NCI-H510A (cell line): ENCODE data around the gene CAMSAP1.

Experiments used
- DNase-seq: peaks from one replicate; lab custom pipeline; 2025; lab: John Stamatoyannopoulos, UW

The CAMSAP1 gene

DNA sequence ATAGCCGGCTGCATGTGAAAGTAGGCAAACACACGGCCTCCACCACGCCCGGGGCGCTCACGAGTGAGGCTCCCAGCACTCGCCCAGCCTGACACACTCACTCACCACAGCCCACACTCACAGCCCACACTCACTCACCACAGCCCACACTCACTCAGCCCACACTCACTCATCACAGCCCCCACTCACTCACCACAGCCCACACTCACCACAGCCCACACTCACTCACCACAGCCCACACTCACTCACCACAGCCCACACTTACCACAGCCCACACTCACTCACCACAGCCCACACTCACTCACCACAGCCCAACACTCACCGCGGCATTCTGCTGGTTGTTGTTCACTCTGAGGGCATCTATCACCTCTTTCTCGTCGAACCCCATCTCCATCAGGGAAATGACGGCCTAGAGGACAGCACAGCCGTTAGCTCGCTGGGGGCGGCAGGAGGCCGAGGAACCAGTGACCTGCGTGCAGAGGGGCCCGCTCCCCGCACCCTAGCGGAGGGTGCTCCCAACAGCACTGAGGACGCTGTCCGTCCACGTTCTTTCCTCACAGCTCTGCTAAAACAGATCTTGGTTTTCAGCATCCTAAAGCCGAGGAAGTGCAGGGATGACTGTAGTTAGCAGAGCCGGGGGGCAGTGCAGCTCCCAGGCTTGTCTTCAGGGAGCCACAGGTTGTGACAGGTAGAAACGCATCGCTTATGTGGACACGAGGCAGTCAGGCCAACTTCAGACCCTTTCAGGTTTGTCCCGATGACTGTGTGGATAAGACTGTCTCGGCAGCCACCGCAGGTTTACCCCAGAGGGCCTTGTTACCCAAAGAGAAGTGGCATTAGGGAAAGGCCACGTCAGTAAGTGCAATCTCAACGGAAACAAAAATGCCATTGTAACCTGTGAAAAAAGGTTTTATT, 32.3 kb upstream of the CAMSAP1 start:
- no peak for DNase-seq

DNA sequence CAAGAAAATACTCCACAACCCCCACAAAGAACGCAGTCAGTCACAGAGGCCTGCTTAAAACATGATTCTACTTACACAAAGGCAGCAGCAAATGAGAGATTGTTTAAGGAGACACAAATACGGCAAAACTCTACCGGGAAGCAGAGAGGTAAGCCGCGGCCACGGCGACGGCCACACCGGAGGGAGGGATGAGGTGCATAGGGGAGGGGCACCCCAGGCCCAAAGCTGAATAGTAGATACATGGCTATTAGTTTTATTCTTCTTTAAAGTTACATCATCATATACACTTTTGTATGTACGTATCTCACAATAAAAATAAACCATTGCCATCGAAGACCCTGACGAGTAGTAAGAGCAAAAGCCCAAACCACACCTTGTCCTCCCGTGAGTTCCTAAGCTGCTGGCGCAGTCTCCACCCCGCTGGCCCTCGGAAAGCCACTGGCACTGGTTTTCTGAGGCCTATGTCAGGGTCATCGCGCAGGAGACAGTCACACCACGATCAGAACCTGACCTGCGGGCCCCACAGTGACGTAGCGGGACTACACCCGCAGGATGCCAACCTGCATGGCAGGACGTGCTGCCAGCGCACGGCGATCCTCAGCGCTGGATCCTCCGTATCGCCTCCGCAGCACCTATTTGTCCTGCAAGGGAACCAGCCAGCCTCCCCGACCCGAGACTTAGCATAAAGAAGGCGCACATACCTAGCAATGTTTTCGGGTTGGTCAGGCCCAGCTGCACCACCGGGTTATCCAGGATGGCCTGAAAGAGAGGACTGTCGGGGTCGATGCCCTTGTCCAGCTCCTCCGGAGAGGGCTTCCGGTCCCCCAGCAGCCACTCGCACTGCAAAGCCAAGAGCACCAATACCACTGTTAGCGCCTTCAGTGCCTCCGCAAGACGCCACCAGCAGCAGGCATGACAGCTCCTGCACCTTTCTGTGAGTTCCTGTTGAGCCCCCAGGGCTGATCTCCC, 30.5 kb upstream of the CAMSAP1 start:
- DNase-seq: no peak

DNA sequence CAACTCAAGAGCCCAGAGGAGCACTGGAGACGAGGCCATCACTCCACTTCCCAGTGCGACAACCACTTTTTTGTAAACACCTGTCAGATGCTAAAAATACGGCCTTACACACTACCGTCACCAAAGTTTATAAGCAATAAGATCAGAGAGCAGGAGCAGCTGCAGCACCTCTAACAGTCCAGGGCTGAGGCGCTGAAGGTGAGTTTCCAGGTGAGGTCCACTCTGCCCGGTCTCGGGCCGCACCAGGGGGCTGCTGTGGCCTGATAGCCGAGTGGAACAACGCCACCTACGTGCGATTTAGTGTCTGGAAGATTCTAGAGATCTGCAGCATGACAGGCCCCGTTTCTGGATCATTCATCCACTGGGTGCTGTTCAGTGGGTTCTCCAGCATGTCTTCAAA, 25.8 kb upstream of the CAMSAP1 start:
- DNase-seq: no peak

DNA sequence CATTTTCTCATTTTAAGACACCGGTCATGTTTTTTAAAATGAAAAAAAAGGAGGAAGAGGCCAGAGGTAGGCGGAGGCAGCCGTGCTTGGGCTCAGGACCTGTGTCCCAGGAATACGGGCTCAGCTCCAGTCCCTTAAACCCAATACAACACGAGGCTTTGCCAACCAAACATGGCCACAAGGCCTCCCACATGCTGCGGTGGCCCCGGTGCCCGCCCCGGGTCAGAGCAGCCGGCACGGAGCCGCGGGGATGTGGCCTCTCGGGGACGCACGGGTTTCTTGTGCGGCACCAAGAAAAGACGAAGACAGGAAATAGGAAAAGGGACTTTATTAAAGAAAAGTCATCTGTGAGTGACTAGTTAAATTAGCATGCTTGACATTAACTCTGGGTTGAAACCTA, 25.3 kb upstream of the CAMSAP1 start:
- no peak for DNase-seq

DNA sequence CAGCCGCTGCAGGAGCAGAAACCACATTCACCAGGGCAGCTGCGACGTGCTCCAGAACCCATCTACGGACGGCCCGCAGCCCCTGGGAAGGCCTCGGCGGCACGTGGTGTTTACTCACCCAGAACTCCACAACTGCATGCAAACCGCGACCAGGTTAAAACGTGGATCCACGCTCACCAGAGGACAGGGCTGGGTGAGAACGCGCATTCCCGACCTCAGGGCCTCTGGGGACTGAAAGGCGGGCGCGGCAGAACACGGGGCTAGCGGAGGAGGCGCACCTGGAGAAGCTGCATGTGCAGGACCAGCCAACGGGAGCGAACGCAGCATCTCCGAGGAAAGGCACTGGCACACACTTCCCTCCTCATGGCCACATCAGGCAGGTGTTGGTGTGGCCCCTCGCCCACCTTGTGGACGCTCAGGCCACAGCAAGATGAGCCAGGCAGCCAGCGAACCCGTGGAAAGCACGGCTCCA, 24.0 kb upstream of the CAMSAP1 start:
- no peak for DNase-seq

DNA sequence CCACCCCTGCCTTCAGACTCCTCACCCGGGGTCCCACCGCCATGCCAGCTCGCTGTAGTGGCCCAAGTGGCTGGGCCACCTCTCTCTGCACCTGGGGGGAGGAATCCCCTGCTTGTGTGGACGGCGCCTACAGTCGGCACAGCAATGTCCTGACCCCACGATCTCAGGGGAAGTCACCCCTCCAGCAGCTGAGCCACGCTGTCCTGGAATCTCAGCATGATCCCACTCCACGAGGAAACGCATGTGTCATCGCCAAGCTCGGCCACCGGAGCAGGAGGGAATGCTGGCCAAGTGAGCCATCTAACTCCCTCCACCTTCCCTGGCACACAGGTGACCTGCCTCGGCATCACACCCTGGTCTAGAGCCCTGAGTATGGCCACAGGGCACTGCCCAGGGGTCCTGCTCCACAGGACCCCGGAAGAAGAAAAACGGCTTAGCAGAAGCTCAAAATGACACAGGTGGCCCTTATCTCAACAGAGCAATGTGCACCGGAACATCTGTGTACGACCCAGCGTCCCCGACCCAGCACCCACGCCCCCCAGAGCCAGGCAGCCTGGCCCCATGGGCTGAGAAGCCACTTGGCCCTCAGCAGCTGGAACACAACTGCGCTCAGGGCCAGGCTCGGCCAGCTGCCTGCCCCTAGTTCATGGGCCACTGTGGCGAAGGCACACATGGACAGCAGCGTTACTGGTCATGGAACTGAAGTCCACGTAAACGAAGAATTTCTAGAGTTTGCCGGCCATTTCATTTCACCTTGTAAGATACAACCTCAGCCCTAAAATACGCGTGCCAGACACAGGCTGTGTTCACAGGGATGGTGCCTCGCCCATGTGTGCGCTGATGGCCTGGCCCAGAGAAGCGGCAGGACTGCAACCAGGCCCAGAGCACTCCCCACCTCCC, 23.4 kb upstream of the CAMSAP1 start:
- no peak for DNase-seq

DNA sequence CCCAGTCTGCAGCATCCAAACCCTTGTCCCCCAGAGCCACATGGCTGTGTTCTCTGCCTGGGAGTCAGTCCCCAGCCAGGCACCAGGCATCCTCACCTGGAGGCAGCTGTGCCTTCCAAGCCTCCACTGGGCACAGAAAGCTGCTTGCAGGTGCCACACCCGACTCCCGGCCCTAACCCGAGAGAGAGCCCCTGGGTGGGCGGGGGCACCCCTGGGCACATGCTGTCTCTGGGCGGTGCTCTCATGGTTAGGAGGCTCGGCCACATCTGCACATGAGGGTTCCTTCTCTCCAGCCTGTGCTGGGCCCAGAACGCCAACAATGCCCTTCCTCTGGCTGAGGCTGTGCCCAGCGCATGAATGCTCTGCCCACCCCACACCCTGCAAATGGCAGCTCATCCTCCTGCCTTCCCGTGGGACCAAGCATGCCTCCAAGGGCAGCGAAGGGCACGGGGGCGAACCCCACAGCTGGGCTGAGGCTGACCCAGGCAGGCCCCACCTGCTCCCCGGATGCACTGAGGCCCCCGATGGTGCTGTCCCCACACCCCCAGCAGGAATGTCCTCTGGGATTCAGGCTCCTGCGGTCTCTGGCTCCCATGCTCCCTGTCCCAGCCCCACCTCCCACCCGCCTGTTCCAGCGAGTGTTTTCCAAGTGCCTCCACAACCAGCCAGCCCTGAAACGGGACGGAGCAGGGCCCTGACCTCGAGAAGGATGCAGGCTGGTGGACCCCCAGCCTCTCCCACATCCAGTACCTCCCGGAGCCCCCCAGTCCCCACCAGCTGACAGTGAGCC, 22.5 kb upstream of the CAMSAP1 start:
- DNase-seq: no peak

DNA sequence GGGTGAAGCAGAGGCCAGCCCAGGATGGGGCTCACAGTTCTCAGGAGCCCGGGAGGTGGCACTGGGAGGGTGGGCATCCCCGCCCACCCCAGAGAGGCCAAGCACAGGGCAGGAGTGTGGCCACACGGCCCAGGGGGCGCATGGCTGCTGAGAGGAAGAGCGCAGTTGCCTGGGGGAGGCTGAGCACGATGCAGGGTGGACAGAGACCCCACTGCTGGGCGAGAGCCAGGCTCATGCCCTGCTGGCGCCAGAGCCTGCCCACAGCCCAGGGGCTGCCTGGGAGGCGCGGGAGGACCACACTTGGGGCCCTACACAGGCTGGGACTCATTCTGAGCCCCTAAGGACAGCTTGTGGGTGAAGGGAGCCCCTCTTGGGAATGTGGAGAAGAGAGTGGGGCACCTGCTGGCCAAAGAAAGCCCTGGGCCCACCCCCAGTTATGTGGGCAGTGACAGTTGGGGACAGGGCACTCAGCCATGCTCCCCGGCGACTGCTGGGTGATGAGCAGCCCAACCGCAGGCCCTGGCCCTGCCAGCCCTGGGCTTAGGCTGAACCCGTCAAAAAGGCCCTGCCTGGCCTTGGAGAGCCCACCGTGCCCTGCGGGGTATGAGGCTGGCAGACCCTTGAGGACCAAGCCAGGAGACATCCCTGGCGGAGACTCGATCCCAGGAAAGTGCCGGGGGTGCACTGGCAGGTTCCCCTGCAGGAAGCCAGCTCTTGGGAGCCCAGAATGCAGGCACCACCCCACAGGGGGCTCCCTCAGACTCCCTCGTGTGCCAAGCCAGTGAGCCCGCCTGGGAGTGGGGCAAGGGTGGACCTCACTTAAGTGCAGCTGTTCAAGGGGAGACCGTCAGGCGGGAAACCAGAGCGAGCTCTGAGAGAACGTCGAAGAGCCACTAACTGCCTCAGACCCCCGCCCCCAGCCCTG, 21.6 kb upstream of the CAMSAP1 start:
- DNase-seq: no peak

DNA sequence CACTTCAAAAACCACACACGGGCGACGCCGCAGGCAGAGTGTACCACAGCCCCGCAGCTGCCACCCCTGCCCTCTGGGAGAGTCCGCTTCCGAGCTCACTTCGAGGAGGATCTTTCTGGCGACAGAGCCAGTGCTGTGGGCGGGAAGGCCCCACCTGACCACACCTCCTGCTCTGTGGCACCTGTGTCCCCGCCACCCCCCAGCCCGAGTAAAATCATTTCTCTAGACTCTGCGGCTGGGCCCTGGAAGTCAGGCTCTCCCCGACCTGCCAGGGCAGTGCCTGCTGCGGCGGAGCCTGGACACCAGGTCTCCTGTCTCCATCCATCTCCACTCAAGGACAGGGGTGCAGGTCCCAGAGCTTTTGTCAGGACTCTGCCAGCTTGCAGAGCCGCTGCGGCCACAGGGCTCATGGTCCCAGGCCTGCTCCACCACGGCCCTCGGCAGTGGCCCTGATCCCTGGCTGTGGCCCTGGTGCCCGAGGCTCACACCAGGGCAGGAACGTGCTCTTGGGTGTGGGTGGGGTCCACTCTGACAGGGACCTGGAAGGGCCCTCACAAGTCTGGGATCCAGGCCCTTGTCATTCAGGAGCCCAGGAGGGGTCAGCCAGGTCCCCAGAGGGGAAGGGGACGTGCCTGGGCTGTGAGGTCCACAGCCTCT, 20.9 kb upstream of the CAMSAP1 start:
- DNase-seq: no peak

DNA sequence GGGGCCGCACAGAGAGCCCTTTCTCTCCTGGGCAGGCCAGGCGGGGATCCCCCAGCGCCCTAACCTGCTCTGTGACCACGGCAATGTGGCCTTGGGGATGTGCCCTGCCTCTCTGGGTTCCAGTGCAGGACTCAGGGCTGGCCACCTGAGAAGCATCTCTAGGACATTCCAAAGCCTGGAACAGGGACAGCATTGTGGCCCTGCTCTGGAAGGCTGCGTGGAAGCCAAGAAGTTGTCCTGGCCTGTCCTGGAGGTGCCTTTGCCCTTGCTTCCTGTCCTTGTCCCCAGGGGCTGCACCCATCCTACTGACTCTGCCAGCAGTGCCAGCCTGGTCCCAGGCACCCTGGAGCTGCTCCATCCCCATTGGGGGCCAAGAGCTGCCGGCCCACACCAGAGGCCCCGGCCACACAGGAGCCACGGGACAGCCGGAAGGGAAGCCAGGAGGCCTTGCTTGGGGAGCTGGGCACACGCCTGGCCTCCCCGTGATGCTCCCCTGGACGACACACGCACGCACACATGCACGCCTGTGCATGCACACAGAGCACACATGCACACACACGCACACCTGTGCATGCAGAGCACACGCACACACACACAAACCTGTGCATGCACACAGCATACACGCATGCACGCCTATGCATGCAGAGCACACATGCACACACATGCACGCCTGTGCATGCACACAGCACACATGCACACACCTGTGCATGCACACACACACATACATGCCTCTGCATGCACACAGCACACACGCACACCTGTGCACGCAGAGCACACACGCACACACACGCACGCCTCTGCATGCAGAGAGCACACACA, 20.1 kb upstream of the CAMSAP1 start:
- DNase-seq: no peak

DNA sequence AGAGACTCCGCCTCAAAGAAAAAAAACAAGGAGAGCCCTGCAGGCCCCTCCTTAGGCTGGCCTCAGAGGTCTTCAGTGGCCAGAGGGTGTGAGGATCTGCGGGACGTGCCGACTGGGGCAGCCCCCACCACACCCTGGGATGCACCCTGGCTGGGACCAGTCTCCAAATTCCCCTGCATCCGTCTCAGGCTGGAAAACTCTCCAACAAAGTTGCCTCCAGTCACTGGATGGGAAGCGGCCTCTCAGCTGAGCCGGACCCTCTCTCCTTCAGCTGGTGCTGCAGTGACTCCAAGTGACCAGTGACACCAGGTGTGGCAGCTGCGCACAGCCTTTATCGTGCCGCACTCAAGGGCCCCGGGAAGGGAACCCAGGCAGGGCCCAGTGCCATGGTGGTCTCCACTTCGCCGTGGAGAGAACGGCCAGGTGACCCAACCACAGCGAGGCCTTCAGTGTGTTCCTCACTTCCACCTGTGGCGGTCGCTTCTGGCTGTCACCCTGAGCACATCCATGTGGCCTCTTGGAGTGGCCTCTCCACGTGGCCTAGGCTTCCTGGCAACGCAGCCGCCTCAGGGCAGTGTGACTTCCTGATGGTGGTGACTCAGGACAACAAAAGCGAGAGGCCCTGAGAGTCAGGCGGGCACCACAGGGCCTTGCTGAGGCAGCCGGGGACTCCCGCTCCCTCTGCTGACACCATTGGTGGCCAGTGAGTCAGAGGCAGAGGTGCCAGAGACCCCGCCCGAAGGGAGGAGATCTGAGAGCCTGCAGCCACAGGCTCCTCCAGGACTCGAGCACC, 19.3 kb upstream of the CAMSAP1 start:
- DNase-seq: no peak

DNA sequence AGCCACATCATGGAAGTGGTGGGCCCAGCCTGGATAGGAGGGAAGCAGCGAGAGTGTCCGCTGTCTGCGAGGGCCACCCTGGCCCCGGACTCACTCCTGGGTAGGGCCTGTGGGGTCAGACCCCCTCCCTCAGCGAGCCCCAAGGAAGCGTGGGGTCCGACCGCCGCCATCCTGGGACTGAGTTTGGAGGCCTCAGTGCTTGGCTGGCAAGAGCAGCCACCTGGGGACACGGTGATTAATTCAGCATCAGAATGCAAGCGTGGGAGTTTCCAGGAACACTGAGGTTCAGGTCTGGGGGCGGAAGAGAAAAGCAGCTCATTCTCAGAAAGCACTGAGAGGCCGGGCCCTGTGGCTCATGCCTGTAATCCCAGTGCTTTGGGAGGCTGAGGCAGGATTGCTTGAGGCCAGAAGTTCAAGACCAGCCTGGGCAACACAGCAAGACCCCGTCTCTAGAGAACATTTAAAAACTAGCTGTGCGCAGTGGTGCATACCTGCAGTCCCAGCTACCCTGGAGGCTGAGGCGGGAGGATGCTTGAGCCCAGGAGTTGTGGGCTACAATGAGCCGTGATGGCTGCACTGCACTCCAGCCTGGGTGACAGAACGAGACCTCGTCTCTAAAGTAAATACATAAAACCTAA, 18.3 kb upstream of the CAMSAP1 start:
- no peak for DNase-seq

DNA sequence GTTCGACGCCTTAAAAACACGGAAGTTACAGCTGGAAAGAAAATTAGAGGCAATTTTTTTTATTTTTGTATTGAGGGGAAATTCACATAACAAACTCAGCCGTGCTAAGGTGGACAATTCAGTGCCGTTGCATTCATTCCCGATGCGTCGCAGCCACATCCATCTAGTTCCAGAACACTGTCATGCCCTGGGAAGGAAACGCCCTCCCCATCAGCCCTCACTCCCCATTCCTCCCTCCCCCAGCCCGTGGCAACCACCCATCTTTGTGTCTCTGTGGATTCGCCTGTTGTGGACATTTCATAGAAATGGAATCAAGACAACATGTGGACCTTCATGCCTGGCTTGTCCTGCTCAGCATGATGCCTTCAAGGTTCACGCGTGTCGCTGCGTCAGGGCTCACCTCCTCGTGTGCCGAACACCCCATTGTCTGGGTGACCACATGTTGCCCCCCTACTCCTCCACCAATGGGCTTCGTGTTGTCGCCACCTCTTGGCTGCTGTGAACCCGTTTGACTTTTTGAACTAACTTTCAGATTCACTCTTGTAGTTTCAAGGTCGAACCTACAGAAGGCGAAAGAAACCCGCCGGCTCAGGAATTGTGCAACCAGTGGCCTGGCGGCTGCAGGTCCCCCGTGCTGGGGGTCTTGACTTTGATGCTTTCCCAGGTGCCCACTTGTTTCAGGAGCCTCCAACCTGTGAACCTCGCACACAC, 17.4 kb upstream of the CAMSAP1 start:
- no peak for DNase-seq

DNA sequence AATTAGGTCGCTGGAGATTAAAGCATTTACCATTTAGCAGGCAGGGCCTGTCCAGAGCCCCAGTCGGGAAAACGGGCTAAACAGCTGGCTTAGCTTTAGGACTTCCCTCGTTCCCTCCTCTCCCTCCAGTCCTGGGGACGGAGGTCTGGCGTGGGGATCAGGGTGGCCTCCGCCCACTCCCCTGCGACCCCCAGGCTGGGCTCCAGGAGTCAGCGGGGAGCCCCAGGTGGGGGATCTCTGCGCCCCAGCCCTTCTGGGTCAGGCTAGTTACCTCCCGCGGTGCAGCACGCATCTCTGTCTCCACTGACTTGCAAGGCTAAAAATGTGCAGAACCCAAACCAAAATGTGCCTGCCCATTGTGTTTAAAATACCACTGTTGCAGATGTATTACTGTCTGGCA, 16.2 kb upstream of the CAMSAP1 start:
- DNase-seq: no peak

DNA sequence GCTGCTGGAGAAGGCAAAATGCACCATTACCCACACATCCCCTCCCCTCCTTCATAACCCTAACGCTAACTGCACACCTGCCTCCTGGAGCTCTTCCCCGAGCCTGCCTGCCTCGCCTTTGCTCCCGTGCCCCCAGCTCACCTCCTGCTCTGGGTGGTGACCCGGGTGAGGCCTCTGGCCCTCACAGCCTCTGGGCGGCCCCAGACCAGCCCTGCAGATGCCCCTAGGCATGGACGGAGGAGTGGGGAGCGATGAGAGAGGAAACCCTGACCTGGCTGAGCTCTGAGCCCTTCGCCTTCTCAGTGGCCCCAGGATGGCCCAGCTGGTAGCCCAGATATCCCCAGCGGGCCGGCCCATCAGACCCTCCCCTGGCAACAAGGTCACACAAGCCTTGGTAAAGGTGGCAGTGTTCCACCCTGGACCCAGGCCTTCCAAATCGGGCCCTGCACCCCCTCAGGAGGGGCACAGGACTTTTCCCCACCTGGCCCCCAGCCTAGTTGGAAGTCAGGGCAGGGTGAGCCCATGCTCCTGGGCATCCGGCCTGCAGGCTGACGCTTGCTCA, 14.5 kb upstream of the CAMSAP1 start:
- DNase-seq: no peak

DNA sequence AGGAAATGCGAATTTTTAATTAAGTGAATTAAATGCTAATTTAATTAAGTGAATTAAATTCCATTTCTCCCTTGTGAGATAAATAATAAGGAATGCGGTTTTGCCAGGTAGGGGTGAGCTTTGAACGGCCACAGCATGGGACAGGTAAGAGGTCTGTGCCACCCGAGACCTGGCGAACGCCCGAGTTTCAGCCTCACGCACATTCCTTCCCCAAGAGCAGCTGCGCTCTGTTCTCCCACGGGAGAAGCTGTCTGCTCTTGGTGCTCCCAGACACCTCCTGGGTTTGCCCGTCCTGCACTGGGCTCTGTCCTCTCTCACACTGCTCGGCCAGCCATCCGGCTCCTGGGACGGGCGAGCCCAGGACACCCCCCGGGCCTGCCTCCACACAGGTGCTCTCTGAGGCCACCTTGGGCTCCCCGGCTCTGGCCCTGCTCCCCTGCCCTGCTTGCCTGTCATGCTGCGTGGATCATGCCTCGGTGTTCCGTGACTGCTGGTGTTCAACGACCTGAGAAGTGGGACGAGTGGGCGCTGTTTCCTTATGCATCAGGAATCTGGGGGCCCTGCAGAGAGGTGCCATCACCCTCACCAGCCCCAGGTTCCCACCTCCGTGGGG, 13.7 kb upstream of the CAMSAP1 start:
- no peak for DNase-seq
